Right lobe of liver (tissue), 4 donors: ENCODE measurements around the gene KRT4.

ENCODE experiments used
- CTCF ChIP-seq, 4 donors: fragments of 200-600 bp in 3 of 4; fragments of 450-650 bp in 1 of 4; IDR thresholded peaks; one replicate each; pipeline versions ENCODE4 v1.5.1 to v1.8.0; 2016 to 2022; ENCODE audit warnings: antibody characterized with exemption in 4 of 4, mild to moderate bottlenecking in 2 of 4
- POLR2A ChIP-seq: fragments of 450-650 bp; IDR thresholded peaks from one replicate; pipeline ENCODE4 v1.6.1; 2017; ENCODE audit warnings: antibody characterized with exemption, mild to moderate bottlenecking
- donor health status: DM: no; HTN: no; CAD: no.
- donor health status: DM: no; HTN: no; CAD: no.
- donor health status: DM: no; HTN: yes; CAD: no.

GRCh38 chr12:52789637-52790426, 24.1 kb downstream of the KRT4 start:
- no peak for TF ChIP-seq CTCF (IDR thresholded peaks at IDR 0.05)
- no peak for TF ChIP-seq POLR2A
